ENCODE measurements around the gene CEP162.

DNA sequence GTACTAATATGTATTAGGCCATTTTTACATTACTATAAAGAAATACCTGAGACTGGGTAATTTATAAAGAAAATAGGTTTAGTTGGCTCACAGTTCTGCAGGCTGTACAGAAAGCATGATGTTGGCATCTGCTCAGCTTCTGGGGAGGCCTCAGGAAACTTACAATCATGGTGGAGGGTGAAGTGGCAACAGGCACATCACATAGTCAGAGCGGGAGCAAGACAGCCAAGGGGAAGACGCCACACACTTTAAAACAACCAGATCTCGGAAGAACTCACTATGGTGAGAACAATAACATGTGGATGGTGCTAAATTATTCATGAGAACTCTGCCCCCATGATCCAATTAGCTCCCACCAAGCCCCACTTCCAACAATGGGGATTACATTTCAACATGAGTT, 41.3 kb upstream of the CEP162 start:
- TF ChIP-seq, protein P1, sequence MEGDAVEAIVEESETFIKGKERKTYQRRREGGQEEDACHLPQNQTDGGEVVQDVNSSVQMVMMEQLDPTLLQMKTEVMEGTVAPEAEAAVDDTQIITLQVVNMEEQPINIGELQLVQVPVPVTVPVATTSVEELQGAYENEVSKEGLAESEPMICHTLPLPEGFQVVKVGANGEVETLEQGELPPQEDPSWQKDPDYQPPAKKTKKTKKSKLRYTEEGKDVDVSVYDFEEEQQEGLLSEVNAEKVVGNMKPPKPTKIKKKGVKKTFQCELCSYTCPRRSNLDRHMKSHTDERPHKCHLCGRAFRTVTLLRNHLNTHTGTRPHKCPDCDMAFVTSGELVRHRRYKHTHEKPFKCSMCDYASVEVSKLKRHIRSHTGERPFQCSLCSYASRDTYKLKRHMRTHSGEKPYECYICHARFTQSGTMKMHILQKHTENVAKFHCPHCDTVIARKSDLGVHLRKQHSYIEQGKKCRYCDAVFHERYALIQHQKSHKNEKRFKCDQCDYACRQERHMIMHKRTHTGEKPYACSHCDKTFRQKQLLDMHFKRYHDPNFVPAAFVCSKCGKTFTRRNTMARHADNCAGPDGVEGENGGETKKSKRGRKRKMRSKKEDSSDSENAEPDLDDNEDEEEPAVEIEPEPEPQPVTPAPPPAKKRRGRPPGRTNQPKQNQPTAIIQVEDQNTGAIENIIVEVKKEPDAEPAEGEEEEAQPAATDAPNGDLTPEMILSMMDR (conservative IDR thresholded peaks at IDR 0.05), result no peak
- TF ChIP-seq ZFX (IDR thresholded peaks at IDR 0.05), result no peak

Measured in C4-2B (cell line).